Left ventricle myocardium inferior (tissue), 1 donor: Measurements from ENCODE around the gene PRODH2. TPM values are rescaled to one million over a fixed set of nuclear protein-coding genes. Genes with fewer than 3 reads are reported as not detected.

Experiments
- DNase-seq: peaks from one replicate; pipeline ENCODE4 v3.0.0-alpha.2; 2020
- H3K27ac ChIP-seq: fragments of 200-600 bp; replicated peaks from 2 replicates; pipeline ENCODE4 v1.8.0; 2021
- H3K27me3 ChIP-seq: fragments of 200-600 bp; 2 replicates; pipeline ENCODE4 v1.8.0; 2021; ENCODE audit warnings: low read depth
- H3K36me3 ChIP-seq: fragments of 200-600 bp; 2 replicates; pipeline ENCODE4 v1.8.0; 2021
- H3K4me1 ChIP-seq: fragments of 200-600 bp; 2 replicates; pipeline ENCODE4 v1.8.0; 2021
- H3K4me3 ChIP-seq: fragments of 200-600 bp; 2 replicates; pipeline ENCODE4 v1.8.0; 2021; ENCODE audit warnings: mild to moderate bottlenecking, moderate library complexity
- H3K9me3 ChIP-seq: fragments of 200-600 bp; replicated peaks from 2 replicates; pipeline ENCODE4 v1.8.0; 2021
- CTCF ChIP-seq: fragments of 200-600 bp; IDR thresholded peaks from 2 replicates; pipeline ENCODE4 v1.8.0; 2021; ENCODE audit warnings: antibody characterized with exemption, mild to moderate bottlenecking, borderline replicate concordance
- intact Hi-C: fragments of 100-400 bp; cut with micrococcal nuclease; formaldehyde crosslinking; loops from one replicate; pipeline ENCODE4 v1.11.0; 2022
- total RNA-seq: library from RNA; stranded (reverse); fragmentation: NEBNext Ultra II Directional; extraction: Animal tissue kit (Norgen Biotek cat#: 25700); gene quantifications from one replicate; pipeline ENCODE4 v1.2.1, GENCODE V29; 2021
- donor health status: DM: no; HTN: yes; CAD: no; lungs with severe emphysema.

The PRODH2 gene
- total RNA-seq, 1 donor from 2014 or later, result not detected

- intact Hi-C loops, result no loop called here
- Histone ChIP-seq H3K4me3 (peak within 1 kb of the TSS; percentile 100), H3K36me3 (peaks cover 24% of the 10 kb centered on the region), H3K4me1 (peaks cover 56% of the 10 kb centered on the region), H3K27me3 (no peaks in the 10 kb centered on the region), H3K27ac (peak within 1 kb of the TSS; percentile 99), H3K9me3 (no peaks in the 10 kb centered on the region)
- TF ChIP-seq CTCF, result no peak
- DNase-seq, result peak; percentile 97
Measured at GRCh38 chr19:35757749-35758608, 54.7 kb downstream of the PRODH2 start, which contains the start of gene PROSER3. Gene PROSER3, plus strand, starts transcription at chr19:35758176. Its CDS starts 40 bp downstream, at chr19:35758216.

- intact Hi-C loops, result no loop called here
- DNase-seq, result peak; percentile 87
- Histone ChIP-seq H3K36me3 (peaks cover 24% of the 10 kb centered on the region), H3K4me1 (peaks cover 56% of the 10 kb centered on the region), H3K4me3 (peak overlapping the region; percentile 100), H3K9me3 (no peaks in the 10 kb centered on the region), H3K27ac (peak overlapping the region; percentile 99), H3K27me3 (no peaks in the 10 kb centered on the region)
- TF ChIP-seq CTCF, result no peak
Measured at GRCh38 chr19:35757231-35757748, 55.4 kb downstream of the PRODH2 start.

GRCh38 chr19:35756377-35757230 lies 56.0 kb downstream of the PRODH2 start, which contains the start of gene HSPB6:
Gene HSPB6, minus strand, starts transcription at chr19:35757029. Its CDS starts 21 bp downstream, at chr19:35757008.
- peak; percentile 80 for DNase-seq
- peaks cover 20% of the 10 kb centered on the region for H3K36me3 ChIP-seq
- H3K4me1 ChIP-seq, result peaks cover 62% of the 10 kb centered on the region
- H3K9me3 ChIP-seq, result no peaks in the 10 kb centered on the region
- intact Hi-C loops, result no loop called here
- H3K27ac ChIP-seq, result peak within 1 kb of the TSS; percentile 99
- H3K27me3 ChIP-seq, result no peaks in the 10 kb centered on the region
- no peak for TF ChIP-seq CTCF
- H3K4me3 ChIP-seq, result peak within 1 kb of the TSS; percentile 100

- intact Hi-C loops, result no loop called here
- Histone ChIP-seq H3K9me3 (no peaks in the 10 kb centered on the region), H3K4me1 (peaks cover 56% of the 10 kb centered on the region), H3K4me3 (peak overlapping the region; percentile 100), H3K36me3 (peaks cover 19% of the 10 kb centered on the region), H3K27me3 (no peaks in the 10 kb centered on the region), H3K27ac (peak overlapping the region; percentile 99)
- TF ChIP-seq CTCF, result no peak
- DNase-seq, result peak; percentile 90
Measured at GRCh38 chr19:35755550-35756376, 56.9 kb downstream of the PRODH2 start.
